COLO668 (cell line): ENCODE data around the gene WDR31.
A peak's percentile ranks its signal among the peaks of the same experiment; 100 is the strongest.
"Not testable (repeated sequence)": the region's sequence is repeated elsewhere in the genome, so short reads cannot be mapped to it uniquely, and the experiment has no call there.

ENCODE experiments used
- DNase-seq: peaks from one replicate; lab custom pipeline; 2025; ENCODE audit not compliant: unreplicated experiment; lab: John Stamatoyannopoulos, UW

WDR31 gene

DNA sequence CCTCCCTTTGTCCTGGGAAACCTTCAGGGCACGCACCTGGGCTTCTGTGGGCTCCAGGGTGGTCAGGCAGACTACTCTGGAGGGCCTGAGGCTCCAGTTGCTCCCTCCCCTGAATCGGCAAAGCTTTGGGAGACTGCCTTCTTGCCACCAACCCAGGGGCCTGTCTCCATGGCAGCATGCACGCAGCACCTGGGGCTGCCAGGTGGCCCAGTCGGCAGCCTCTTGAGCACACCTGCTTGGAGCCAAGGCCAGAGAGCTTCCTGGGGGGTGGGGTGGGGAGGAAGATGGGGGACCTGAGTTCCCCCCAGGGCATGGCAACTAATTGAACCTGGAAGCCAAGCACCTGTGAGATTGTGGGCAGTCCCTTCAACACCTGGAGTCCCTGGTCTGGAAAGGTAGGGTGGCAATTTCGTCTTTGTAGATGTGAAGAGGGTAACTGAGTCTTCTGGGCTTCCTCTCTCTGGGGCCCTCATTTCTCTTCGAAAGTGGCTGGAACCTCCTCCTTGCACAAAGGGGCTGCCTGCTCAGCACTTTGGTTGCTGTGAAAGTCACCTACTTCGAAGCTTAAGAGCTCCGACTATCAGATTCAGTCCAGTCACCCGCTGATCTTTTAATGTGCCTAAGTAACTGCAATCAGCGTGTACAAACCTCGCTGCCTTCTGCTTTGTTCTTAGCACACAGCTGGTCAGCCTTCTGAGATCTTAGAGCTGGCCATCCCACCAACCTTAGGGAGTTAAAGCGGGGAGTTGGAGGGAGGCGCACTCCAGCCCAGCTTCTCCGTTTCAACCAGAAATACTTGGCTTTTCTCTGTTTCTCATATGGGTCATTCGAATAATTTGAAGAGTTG lies 40.9 kb downstream of the WDR31 start:
- peak; percentile 96 for DNase-seq

DNA sequence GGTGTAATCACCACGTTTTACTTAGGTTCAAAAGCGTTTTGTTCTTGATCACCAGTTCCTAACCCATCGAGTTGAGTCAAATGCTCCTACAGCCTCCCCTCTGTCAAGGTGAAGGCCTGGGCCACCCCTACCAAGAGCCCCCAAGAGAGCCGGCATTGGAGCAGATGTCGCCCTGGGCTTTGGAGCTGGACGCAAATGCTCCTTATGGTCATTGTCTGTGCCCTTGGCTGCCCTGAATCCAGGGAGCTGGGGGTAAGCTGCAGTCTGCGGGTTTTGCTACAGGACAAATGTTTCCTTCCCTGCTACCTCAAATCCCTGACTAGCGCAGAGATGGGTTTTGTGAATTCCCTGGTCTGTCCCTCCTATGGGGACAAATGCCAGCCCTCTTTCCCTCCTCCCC lies 41.8 kb downstream of the WDR31 start:
- no peak for DNase-seq

DNA sequence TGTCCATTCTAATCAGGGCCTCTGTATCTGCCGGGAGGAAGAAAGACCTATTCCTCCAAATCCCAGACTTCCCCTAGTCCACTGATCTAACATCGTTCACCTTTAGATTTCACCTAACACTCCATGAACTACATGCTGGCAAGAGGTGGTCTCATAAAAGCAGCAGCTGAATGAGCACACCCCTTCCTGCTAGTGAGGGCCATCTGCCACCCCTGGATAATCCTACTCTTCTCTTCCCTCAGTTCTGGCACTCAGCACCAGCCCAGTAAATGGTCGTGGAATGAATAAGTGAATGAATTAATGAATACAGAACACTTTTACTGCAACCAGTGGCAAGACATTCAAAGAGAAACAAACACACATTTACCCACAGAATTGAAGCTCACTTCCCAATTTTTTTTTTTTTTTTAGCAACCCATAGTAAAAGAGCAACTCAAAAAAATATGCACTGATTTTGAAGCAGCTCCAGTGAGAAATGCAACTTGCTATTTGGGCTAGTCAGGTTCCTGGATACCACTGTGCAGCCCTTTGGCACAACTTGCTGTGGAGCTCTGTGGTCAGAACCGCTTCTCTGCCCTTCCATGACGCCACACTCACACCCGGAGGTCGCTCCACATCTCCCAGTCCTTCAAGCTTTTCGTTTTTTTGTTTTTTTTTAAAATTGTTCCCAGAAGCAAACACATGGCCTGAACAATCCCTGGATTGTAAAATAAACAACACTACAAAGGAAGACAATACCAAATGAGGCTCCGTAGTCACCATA lies 43.1 kb downstream of the WDR31 start:
- no peak for DNase-seq

GRCh38 chr9:113296247-113296646 lies 43.8 kb downstream of the WDR31 start:
- not testable (repeated sequence) for DNase-seq

DNA sequence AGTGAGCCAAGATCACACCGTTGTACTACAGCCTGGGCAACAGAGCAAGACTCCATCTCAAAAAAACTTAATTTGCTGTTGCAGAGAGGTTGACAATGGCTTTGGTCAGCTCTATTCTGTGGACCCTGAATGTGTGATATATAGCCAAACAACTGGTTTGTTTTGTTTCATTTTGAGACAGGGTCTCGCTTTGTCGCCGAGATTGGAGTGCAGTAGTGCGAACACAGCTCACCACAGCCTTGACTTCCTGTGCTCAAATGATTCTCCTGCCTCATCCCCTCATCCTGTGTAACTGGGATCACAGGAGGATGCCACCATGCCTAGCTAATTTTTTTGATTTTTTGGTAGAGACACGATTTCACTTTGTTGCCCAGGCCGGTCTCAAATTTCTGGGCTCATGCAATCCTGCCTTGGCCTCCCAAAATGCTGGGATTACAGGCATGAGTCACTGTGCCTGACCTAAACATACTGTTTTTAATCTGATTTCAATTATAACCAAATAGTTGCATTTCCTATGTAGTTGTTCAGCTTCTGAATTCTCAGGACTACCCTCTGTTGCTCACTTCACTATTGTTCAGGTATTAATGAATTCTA lies 46.7 kb downstream of the WDR31 start:
- DNase-seq: no peak

GRCh38 chr9:113290052-113290607 lies 49.9 kb downstream of the WDR31 start:
- no peak for DNase-seq

DNA sequence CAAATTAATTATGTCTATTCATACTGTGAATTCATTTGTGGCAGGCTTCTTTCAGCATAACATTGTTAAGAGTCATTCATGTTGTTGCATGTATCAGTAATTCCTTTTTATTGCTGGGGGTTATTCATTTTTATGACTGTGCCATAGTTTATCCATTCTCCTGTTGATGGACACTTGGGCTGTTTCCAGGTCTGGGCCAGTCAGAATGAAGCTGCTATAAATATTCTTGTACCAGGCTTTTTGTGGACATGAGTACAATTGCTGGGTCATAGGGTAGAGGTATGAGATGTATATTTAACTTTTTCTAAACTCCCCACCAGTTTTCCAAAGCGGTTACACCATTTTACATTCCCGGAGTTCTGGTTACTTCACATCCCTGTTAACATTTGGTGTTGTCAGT lies 51.0 kb downstream of the WDR31 start:
- DNase-seq: no peak

- no peak for DNase-seq
Measured at GRCh38 chr9:113281356-113281755, 58.7 kb downstream of the WDR31 start.

DNA sequence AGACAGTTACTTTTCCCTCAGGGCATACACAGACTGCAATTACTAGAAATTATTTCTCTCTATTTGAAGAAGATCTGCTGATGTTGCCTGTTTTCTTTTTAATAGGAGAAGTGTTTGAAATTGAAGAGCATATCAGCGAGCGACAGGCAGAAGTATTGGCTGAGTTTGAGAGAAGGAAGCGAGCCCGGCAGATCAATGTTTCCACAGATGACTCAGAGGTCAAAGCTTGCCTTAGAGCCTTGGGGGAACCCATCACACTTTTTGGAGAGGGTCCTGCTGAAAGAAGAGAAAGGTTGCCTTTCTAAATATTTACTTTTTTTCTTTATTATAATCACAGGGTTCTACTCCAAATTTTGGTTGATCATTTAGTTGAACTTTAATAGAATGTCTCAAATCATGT lies 61.2 kb downstream of the WDR31 start:
- no peak for DNase-seq

GRCh38 chr9:113275157-113276131 lies 64.6 kb downstream of the WDR31 start, which contains the start of the genes CDC26 and PRPF4:
Gene CDC26 (minus strand): TSS chr9:113275572. CDS start chr9:113272507, 3,065 bp downstream.
Gene PRPF4 (plus strand): TSS chr9:113275658. CDS start chr9:113275744, 86 bp downstream.
- DNase-seq: peak; percentile 98

DNA sequence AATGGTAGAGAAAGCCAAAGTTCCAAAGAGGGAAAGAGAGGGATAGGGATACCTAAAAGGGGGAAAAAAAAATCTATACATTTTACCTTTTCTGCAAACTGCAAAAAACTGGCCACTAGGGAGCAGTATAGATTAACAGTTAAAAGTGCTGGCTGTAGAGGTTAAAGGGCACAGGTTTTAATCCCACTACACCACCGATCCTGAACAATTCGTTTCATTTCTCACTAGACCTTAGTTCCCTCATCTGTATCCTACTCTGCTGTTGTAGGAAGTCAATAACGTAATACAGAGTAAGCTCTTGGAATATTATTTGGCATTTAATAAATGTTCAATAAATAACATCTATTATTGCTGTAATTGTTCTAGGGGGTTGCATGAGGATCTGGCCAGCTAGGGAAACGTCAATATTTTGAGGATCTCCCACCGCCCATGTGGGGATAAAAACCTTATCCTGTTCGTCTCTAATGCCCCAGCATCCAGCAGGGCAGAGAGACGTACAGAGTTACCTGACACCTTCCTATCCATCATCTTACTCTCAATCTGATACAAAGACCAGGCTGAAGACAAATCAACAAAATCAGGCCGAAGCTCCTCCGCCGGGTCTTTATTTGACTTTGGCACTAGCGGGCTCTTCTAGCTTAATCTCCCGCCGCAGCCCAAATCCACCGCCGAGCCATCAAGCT lies 65.5 kb downstream of the WDR31 start:
- DNase-seq: peak; percentile 23

- no peak for DNase-seq
Measured at GRCh38 chr9:113269871-113270270, 70.2 kb downstream of the WDR31 start.

GRCh38 chr9:113269355-113269754 lies 70.7 kb downstream of the WDR31 start:
- DNase-seq: no peak

DNA sequence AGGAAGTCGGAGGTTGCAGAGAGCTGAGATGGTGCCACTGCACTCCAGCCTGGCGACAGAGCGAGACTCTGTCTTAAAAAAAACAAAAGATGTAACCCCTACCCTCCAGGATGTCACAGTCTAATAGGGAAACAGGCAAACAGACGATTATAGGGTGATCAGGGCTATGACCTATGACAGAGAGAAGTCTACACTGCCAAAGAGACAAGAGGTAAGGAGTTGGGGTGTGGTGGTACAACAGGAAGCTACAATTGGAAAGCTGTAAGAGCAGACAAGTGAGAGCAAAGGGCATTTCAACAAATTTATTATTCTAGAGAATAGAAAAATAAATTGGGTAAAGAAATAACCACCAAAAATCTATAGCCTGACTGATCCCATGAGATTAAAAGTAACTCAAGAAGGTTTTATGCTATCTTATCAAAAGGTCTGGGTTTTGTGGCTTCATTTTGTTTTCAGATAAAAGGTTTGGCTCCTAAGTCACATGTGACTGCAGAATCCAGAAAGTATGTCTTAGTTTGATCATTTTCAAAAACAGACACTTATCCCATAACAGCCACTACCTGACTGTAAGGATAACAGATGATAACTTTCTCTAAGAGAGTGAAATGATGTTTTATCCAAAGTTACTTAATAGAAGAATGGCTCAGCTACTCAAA lies 72.0 kb downstream of the WDR31 start:
- DNase-seq: no peak

DNA sequence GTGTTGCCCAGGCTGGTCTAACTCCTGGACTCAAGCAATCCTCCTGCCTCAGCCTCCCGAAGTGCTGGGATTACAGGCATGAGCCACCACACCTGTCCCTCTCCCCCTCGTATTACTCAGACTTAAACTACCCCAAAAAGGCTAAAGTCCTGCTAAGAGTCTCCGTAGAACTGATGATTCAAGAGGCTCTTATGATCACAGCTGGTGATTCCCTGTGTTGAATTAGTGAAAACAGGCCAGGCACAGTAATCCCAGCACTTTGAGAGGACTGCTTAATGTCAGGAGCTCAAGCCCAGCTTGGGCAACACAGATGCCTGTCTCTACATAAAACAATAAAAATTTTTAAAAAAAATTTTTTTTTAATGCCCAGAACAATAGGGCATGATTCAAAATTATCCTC lies 73.9 kb downstream of the WDR31 start:
- DNase-seq: no peak
